ENCODE measurements around the gene PSPH.
A peak's percentile ranks its signal among the peaks of the same experiment; 100 is the strongest.
"Not testable (repeated sequence)": the region's sequence is repeated elsewhere in the genome, so short reads cannot be mapped to it uniquely, and the experiment has no call there.

Gene PSPH

DNA sequence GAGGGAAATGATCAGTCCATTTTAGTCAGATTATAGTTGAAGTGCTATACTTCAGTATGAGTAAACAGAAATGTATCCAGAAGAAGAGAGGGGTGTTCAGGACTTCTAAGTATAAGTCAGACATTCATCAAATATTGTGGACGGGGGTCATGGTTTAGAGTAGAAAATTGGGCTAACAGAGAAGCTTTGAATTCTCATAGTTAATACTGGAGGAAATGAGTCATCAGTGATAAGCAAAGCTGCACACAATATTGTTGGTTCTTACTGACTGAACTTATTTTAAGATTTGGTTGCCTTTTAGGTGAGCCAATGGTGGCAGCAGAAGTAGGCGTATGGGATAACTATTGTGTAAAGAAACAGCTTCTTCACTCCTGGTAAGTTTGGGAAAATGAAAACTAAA is 11.1 kb upstream of the PSPH start:
- no peak for DNase-seq

DNA sequence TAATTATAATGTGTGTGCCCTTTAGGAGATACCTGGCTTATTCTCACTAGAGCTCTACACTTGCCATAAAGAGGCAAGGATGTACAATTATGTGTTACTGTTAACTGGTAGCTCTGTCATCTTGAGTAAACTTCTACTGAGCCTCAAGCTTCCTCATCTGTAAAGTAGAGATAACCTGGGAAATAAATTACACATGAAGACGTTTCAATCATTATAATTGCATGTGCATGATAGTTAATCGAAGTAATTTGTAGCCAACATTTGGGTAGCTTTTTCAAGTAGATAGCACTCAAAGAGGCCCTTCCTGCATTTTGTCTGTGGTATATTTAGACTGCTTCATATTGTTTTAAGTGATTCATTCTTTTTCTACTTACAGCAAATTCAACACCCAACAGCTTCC is 2.7 kb upstream of the PSPH start:
- DNase-seq, result no peak

DNA sequence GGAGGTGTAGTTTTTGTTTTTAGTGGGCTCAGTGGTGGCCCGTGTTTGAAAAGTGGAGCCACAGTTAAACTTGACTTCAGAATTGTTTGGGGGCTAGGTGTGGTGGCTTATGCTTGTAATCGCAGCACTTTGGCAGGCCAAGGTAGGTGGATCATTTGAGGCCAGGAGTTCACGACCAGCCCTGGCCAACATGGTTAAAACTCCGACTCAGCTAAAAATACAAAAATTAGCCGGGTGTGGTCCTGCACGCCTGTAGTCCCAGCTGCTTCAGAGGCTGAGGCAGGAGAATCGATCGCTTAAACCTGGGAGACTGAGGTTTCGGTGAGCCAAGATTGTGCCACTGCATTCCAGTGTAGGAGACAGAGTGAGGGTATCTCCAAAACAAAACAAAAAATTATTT is 2.1 kb upstream of the PSPH start:
- DNase-seq, result no peak

DNA sequence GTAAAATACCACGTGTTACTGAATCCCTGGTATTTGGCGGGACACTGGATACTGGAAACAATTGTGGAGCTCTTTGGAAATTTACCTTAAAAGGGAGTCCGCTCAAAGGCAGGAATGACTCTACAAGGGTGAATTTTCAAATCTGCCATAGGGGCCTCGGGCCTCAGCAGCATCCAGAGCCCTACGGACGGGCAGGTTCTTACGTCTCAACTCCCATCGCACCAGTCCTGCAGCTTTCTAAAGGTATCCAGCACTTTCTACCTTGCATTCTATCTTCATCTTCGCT is 248 bp downstream of the PSPH start:
- DNase-seq, result no peak

DNA sequence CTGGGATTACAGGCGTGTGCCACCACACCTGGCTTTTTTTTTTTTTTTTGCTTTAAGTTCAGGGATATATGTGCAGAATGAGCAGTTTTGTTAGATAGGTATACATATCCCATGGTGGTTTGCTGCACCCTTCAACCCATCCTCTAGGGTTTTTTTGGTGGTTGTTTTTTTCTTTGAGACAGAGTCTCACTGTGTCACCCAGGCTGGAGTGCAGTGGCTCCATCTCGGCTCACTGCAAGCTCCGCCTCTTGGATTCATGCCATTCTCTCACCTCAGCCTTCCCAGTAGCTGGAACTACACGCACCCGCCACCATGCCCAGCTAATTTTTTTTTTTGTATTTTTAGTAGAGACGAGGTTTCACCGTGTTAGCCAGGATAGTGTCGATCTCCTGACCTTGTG is 2.5 kb downstream of the PSPH start:
- DNase-seq, result peak; percentile 80

DNA sequence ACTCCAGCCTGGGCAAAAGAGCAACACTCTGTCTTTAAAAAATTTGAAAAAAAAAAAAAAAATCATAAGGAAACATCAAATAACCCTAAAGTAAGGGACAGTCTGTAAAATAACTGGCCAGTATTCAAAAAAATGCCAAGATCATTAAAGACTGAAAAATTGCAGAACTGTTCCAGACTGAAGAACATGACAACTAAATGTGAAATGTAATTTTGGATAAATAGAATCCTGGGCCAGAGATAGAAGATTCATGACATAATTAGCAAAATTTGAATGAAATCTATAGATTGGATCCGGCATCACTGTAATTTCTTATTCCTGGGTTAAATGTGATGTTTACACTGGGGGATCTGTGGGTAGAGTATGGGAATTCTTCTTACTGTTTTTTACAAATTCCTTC is 3.0 kb downstream of the PSPH start:
- DNase-seq, result no peak

DNA sequence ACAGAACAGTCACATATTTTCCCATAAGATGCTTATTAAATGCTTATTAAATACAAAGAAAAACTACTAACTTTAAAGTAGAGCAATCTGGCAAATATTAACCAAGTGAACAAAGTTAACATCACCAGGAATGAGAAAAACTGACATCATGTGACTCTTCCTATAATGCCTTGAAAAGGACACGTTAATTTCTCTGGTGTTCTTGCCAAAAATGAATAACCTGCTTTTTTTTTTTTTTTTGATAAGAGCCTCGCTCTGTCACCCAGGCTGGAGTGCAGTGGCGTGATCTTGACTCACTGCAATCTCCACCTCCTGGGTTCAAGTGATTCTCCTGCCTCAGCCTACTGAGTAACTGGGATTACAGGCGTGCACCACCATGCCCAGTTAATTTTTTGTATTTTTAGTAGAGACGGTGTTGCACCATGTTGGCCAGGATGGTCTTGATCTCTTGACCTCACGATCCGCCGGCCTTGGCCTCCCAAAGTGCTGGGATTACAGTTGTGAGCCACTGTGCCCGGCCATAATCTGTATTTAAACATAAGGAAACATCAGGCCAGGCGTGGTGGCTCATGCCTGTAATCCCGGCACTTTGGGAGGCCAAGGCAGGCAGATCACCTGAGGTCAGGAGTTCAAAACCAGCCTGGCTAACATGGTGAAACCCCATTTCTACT is 3.7 kb downstream of the PSPH start:
- DNase-seq, result not testable (repeated sequence)

DNA sequence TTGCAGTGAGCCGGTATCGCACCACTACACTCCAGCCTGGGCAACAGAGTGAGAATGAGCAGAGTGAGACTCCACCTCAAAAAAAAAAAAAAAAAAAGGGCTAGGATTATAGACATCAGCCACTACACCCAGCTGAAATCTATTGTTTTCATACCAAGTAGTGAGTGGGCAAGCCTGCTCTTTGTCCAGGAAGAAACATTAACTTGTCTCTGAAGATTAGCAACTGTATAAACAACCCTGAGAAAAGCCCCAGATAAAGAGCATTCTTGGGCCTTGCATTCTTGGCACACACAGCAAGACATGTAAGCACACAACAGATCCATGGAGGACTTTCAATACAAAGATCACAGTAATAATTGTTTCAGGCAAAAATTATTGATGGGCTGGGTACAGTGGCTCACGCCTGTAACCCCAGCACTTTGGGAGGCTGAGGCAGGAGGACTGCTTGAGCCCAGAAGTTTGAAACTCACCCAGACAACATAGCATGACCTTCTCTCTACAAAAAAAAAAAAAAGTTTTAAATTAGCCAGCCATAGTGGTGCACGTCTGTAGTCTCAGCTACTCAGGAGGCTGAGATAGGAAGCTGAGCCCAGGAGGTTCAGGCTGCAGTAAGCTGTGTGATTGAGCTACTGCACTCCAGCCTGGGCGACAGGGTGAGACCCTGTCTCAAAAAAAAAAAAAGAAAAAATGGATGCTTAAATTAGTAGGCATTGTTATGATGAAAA is 4.4 kb downstream of the PSPH start:
- DNase-seq, result no peak

DNA sequence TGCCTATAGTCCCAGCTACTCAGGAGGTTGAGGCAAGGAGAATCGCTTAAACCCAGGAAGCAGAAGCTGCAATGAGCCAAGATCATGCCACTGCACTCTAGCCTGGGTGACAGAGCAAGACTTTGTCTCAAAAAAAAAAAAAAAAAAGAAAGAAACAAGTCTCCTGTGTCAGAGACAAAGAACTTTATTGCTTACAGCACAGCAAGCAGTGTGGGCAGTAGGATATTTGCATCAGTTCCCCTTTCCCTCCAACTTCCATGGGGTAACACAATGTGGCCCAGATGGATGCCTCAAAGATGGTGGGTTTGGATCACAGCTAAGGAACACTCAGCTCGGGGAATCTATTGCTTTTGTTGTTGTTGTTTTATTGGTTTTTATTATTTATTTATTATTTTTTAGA is 5.5 kb downstream of the PSPH start:
- not testable (repeated sequence) for DNase-seq

DNA sequence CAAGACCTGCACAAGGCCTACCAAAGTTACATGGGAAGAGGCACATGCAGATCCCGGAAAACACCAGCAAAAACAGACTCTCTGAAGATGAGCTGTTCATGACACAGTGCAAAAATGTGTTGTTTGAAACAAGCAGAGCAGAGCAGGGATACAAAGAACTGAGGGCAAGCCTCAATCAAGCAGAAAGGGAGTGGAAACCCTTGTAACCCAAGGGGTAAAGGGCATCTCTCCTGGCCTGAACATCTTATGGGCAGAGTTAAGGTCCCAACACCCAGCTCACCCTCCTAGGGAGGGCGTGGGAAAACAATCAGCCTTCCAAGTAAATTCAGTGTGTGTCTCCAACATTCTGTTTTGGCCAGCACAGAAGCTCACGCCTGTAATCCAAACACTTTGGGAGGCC is 10.5 kb downstream of the PSPH start:
- DNase-seq, result no peak

DNA sequence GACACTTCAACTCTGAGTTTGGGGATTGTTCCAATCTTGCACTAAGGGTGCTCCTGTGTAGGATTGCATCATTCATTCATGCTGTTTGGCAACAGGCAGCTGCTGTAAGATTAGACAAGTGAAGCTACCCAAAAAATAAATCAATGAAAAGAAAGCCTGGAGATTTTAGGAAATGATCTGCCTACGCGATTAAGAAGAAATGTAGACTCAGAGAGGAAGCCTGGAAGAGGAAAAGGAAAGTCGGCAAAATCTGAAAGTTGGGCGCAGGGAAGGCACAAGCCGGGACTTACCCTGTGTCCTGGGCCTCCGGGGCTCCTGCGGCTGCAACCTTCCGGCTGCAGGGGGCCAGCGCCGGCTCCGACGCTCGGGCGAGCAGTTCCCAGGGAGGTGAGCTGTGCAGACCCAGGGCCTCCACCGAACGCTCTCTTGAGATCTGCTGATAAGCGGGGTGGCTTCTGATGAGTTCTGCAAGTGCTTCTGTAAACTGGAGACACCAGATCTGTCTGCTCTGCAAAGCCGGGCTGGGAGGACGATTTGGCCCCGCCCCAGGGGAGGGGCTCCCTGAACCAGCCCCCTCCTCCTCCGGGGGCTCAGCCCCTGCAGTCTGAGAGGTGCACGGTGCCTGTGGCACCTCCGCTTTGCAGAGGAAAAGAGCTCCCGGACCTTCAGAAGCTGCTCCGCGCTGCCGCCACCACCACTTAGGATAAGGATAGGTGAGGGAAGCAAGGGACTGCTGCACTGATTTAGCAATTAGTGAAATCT is 17.4 kb downstream of the PSPH start:
- DNase-seq, result peak; percentile 98

DNA sequence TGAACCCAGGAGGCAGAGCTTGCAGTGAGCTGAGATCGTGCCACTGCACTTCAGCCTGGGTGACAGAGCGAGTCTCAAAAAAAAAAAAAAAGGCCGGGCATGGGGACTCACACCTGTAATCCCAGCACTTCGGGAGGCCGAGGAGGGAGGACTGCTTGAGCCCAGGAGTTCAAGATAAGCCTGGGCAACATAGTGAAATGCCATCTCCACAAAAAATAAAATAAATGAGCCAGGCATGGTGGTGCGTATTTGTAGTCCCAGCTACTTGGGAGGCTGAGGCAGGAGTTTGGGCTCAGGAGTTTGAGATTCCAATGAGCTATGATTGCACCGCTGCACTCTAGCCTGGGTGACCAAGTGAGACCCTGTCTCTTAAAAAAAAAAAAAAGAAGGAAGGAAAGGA is 18.7 kb downstream of the PSPH start:
- not testable (repeated sequence) for DNase-seq

DNA sequence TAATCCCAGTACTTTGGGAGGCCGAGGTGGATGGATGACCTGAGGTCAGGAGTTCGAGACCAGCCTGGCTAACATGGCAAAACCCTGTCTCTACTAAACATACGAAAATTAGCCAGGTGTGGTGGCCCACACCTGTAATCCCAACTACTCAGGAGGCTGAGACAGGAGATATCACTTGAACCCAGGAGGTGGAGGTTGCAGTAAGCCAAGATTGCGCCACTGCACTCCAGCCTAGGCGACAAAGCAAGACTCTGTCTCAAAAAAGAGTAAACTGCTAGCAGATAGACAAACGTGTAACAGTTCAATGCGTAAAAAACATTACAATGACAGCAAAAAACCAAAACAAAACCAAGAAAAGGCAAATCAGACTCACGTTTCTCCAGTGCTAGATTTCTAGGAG is 19.7 kb downstream of the PSPH start:
- DNase-seq, result not testable (repeated sequence)

DNA sequence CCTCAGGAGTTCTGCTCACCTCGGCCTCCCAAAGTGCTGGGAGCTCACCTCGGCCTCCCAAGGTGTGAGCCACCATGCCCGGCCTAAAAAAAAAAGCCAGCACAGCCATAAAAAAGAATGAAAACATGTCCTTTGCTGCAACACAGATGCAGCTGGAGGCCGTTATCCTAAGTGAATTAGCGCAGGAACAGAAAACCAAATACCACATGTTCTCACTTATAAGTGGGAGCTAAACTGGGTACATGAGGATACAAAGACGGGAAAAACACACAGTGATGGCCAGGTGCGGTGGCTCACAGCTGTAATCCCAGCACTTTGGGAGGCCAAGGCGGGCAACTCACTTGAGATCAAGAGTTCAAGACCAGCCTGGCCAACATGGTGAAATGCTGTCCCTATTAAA is 20.9 kb downstream of the PSPH start:
- DNase-seq, result no peak

DNA sequence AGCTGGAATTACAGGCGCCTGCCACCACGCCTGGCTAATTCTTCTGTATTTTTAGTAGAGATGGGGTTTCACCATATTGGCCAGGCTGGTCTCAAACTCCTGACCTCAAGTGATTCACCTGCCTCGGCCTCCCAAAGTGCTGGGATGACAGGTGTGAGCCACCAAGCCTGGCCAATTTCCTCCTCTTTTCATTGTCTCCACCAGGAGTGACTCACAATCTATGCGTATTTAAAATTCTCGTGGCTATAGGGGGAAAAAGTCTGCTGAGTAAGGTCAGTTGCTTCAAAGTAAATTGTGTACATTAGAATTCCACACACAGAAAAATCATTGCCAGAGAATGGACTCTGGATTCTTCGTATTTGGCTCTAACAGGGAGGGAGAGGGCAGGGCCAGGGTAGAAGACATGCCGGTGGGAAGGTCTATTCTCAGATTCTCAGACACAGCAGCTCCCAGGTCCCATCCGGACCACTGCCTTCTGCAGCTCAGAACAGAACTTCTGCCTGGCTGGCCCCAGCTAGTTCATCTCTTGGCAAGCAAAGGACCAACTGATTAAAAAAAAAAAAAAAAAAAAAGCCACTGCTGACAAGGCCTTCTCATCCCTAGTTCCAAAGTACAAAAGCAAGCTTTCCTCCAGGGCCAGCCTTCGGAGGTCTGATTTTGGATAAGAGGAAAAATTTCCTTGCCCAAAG is 22.2 kb downstream of the PSPH start:
- DNase-seq, result no peak

DNA sequence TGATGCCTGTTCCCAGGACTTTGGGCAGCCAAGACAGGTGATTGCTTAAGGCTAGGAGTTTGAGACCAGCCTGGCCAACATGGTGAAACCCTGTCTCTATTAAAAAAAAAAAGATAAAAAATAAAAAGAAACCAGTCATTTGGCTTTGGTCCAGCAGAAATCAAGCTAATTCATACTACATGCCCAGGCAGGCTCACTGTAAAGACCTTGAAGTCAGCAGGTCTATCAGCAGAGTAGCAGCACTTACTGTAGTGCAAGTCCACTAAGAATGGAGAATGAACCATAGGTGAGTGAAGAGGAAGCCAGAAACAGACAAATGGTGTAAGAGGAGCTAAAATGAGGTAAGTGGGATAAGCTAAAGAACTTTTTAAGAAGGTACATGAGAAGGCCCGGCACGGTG is 24.7 kb downstream of the PSPH start:
- DNase-seq, result no peak

DNA sequence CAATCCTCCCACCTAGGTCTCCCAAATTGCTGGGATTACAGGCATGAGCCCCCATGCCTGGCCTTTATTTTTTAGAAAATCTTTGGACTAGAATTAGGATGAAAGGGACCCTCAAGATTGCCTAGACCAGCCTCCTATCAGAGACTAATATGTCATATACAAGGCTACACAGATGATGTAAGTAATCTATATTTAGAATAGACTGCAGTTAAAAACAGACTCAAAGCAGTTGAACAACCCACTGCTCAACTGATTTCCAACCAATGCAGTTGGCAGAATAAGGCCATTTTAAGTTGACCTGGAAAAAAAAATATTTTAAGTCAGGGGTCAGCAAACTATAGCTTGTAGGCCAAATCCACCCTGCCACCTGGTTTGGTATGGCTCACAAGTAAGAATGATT is 27.7 kb downstream of the PSPH start:
- DNase-seq, result no peak

DNA sequence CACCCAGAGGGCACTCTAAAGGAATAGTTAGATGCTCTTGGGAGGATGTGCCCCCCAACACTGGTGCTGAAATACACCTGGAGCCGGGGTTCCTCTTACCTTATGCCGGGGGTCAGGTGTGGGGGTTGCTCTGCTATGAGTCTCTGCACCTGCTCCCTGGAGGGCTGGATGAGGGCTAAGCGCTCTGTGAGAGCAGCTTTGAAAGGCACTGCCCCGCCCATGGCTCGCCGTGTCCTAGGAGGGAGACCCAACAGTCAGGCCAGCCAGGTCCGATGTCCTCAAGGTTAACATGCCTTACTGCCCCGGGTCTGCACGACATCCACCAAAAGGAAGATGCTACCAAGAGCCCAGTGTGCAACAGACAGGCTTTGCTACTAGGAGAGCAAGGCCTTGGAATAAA is 31.7 kb downstream of the PSPH start:
- no peak for DNase-seq

DNA sequence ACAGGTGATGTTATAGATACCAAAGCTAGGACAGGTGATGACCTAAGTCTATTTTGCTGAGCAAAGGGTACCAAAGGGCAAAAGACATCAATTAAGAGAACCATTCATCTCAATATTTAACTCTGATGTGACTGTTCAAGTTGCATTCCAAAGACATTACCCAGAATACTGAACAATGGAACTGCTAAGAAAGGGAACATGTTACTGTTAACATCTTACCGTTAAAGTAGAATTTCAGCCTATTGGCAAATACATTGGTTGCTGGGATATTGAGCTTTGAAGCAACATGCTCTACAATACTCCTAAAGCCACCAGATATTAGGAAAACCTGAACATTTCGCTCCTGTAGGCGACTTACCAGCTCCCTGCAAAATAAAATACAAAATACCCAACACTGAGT is 34.2 kb downstream of the PSPH start:
- not testable (repeated sequence) for DNase-seq

DNA sequence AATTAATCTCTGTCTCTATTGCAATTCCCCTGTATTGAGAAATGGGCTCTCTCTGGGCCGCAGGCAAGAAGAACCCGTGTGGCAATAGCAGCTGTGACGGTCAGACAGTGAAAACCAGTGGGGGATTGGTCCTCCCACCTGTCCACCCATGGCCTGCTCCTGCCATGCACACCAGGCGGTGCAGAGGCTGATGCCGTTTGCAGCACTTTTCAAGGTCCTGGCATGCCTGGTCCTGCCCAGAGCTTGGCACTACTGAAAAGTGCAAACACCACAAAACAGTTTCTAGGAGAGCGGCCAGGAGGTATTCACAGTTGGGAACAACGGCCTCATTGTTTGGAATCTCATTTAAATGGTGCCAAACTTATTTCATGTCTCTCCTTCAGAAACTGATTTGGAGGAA is 41.5 kb downstream of the PSPH start:
- DNase-seq, result peak; percentile 98

DNA sequence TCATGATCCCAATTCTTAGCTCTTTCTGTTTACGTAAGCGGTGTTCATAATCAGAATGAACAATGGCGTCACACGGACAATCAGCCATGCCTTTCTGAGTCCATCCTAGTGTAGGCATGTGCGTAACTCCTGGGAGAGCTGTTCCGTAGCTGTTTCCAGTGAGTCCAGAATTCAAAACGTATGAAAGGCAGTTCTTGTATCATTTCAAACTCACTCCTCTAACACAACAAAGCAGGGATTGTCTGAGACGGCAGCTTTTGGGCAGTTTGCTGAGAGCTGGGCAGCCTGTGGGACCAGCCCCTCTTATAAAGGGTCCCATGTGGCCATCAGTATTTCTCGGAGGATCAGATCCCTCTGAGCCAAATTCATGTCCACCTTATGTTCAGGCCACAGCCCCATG is 43.4 kb downstream of the PSPH start:
- DNase-seq, result no peak

DNA sequence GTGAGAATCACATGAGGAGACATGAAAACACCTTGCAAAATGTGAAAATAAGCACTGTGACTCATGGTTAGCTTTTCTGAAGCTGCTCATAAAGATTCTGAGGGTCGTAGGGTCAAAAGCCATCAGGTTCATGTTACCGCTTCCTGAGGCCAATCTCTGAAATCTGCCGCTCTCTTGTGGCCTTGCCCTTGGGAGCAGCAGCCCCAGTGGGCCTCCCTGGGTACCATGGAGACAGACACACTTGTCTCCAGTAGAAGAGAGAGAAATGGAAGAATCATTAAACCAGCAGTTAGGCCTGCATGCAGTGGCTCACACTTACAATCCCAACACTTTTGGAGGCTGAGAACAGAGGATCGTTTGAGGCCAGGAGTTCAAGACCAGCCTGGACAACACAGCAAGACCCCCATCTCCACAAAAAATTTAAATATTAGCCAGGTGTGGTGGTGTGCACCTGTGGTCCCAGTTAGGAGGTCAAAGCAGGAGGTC is 44.0 kb downstream of the PSPH start:
- no peak for DNase-seq

DNA sequence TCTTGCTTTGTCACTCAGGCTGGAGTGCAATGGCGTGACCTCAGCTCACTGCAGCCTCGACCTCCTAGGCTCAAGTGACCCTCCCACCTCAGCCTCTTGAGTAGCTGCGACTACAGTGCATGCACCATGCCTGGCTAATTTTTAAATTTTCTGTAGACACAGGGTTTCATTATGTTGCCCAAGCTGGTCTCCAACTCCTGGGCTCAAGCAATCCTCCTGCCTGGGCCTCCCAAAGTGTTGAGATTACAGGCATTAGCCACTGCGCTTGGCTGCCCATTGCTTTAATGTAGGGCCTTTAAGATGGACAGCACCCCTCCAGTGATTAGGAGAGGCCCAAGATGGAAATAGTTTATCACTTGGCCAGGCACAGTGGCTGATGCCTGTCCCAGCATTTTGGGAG is 47.5 kb downstream of the PSPH start:
- DNase-seq, result no peak
